GM23248 (cell line): ENCODE data around the gene GNAL. TPM values are rescaled to one million over a fixed set of nuclear protein-coding genes. Genes with fewer than 3 reads are reported as not detected.

Experiments
- DNase-seq: peaks from one replicate; pipeline ENCODE4 v3.0.0-alpha.2; 2015
- H2AFZ ChIP-seq: fragments of 200-600 bp; sonication (generic); 2 replicates; pipeline ENCODE4 v1.6.1; 2016; ENCODE audit warnings: antibody characterized with exemption
- H3F3A ChIP-seq: fragments of 200-600 bp; sonication (generic); 2 replicates; pipeline ENCODE4 v1.6.1; 2016; ENCODE audit warnings: mild to moderate bottlenecking, antibody characterized with exemption, mixed run types; ENCODE audit not compliant: insufficient read depth
- H3K27ac ChIP-seq: fragments of 200-600 bp; sonication (generic); 2 replicates; pipeline ENCODE4 v1.5.1; 2016; ENCODE audit warnings: mild to moderate bottlenecking
- H3K27me3 ChIP-seq: fragments of 200-600 bp; sonication (generic); replicated peaks from 2 replicates; pipeline ENCODE4 v1.6.1; 2016; ENCODE audit warnings: mild to moderate bottlenecking; ENCODE audit not compliant: insufficient read depth
- H3K36me3 ChIP-seq: fragments of 200-600 bp; sonication (generic); 2 replicates; pipeline ENCODE4 v1.6.1; 2016; ENCODE audit warnings: low read depth, mild to moderate bottlenecking
- H3K4me1 ChIP-seq: fragments of 200-600 bp; sonication (generic); 2 replicates; pipeline ENCODE4 v1.6.1; 2016; ENCODE audit warnings: mild to moderate bottlenecking; ENCODE audit not compliant: insufficient read depth
- H3K4me2 ChIP-seq: fragments of 200-600 bp; sonication (generic); one replicate; pipeline ENCODE4 v1.6.1; 2016; ENCODE audit warnings: mild to moderate bottlenecking; ENCODE audit not compliant: unreplicated experiment
- H3K4me3 ChIP-seq: fragments of 200-600 bp; sonication (generic); 2 replicates; pipeline ENCODE4 v1.5.1; 2016; ENCODE audit warnings: mild to moderate bottlenecking
- H3K79me2 ChIP-seq: fragments of 200-600 bp; sonication (generic); 2 replicates; pipeline ENCODE4 v1.6.1; 2016; ENCODE audit warnings: mild to moderate bottlenecking; ENCODE audit not compliant: insufficient read depth
- H3K9ac ChIP-seq: fragments of 200-600 bp; sonication (generic); 2 replicates; pipeline ENCODE4 v1.6.1; 2016; ENCODE audit warnings: mild to moderate bottlenecking
- H3K9me2 ChIP-seq: fragments of 200-600 bp; sonication (generic); 2 replicates; pipeline ENCODE4 v1.6.1; 2016; ENCODE audit warnings: mixed run types, mild to moderate bottlenecking, moderate library complexity; ENCODE audit not compliant: insufficient read depth
- H3K9me3 ChIP-seq: fragments of 200-600 bp; sonication (generic); one replicate; pipeline ENCODE4 v1.6.1; 2017; ENCODE audit warnings: low read depth
- H4K20me1 ChIP-seq: fragments of 200-600 bp; sonication (generic); 2 replicates; pipeline ENCODE4 v1.6.0; 2016; ENCODE audit not compliant: insufficient read depth
- EZH2 ChIP-seq: fragments of 200-600 bp; sonication (generic); IDR thresholded peaks from 2 replicates; pipeline ENCODE4 v1.6.1; 2018; ENCODE audit warnings: antibody characterized with exemption, mild to moderate bottlenecking; ENCODE audit not compliant: insufficient read depth, poor library complexity, severe bottlenecking
- EZH2phosphoT487 ChIP-seq: fragments of 200-600 bp; sonication (generic); IDR thresholded peaks from 2 replicates; pipeline ENCODE4 v1.6.1; 2018; ENCODE audit warnings: antibody characterized with exemption, moderate library complexity, mild to moderate bottlenecking, low read depth; ENCODE audit not compliant: insufficient read depth
- WGBS, 2 experiments: methylation state at CpG; one replicate each; pipeline ENCODE4 v1.1.6; 2015 to 2017; ENCODE audit warnings: low lambda C conversion rate in 2 of 2, low coverage in 1 of 2; ENCODE audit errors: missing lambda C conversion rate in 2 of 2; 5-methylcytosine and 5-hydroxymethylcytosine counted together
- in situ Hi-C: fragments of 300-500 bp; cut with MboI; formaldehyde crosslinking; loops from 2 replicates; pipeline ENCODE4 v1.15.0; 2020
- polyA plus RNA-seq: library from polyadenylated mRNA; unstranded; fragments of >200 nt; fragmentation: Nextera tagmentation; extraction: Ambion mirVana; gene quantifications from 2 replicates; pipeline ENCODE4 v1.2.1, GENCODE V29; 2016
- total RNA-seq: library from RNA; depleted of rRNA; stranded (reverse); fragments of >200 nt; shearing (Covaris generic); gene quantifications from 2 replicates; pipeline ENCODE4 v1.2.3, GENCODE V29; 2014

The GNAL gene
- total and polyA plus RNA-seq, 2 experiments from 2014 or later: 0.19 to 3.0 TPM

GRCh38 chr18:11674119-11674518 lies 14.9 kb upstream of the GNAL start:
- TF ChIP-seq EZH2phosphoT487: no peak
- no peak for TF ChIP-seq EZH2
- Histone ChIP-seq H3K36me3 (no peaks in the 10 kb centered on the region), H3K4me1 (no peaks in the 10 kb centered on the region), H3K4me2 (no peak overlapping the region), H3K9ac (no peak overlapping the region), H3K9me2 (no peaks in the 10 kb centered on the region), H4K20me1 (no peaks in the 10 kb centered on the region), H3K79me2 (no peaks in the 10 kb centered on the region), H3K4me3 (no peak overlapping the region), H3K9me3 (no peaks in the 10 kb centered on the region), H2AFZ (no peak overlapping the region), H3K27me3 (no peaks in the 10 kb centered on the region; the same call in 1 of the 2 replicates), H3K27ac (no peak overlapping the region), H3F3A (no peaks in the 10 kb centered on the region)
- in situ Hi-C loops: no loop called here
- 45 to 67% methylated on average over 3 of the region's 3 CpGs for WGBS, 2 experiments
- no peak for DNase-seq

- H3K27me3 ChIP-seq: peaks cover 7% of the 10 kb centered on the region
- no peak overlapping the region for H3K4me2 ChIP-seq
- no peaks in the 10 kb centered on the region for H3K9me3 ChIP-seq
- in situ Hi-C loops: no loop called here
- TF ChIP-seq EZH2: no peak
- no peak for TF ChIP-seq EZH2phosphoT487
- no peak overlapping the region for H3K9ac ChIP-seq
- H3K4me1 ChIP-seq: no peaks in the 10 kb centered on the region
- H2AFZ ChIP-seq: no peak overlapping the region
- no peak overlapping the region for H3K4me3 ChIP-seq
- no peaks in the 10 kb centered on the region for H3F3A ChIP-seq
- H3K36me3 ChIP-seq: no peaks in the 10 kb centered on the region
- H3K27ac ChIP-seq: no peak overlapping the region
- DNase-seq: no peak
- no peaks in the 10 kb centered on the region for H3K79me2 ChIP-seq
- no peaks in the 10 kb centered on the region for H3K9me2 ChIP-seq
- 69 to 72% methylated on average over 10 of the region's 10 CpGs for WGBS, 2 experiments
- H4K20me1 ChIP-seq: no peaks in the 10 kb centered on the region
Observed at GRCh38 chr18:11676386-11676785, 12.7 kb upstream of the GNAL start.

- Histone ChIP-seq H2AFZ (no peak overlapping the region), H3K27ac (no peak overlapping the region), H3K79me2 (no peaks in the 10 kb centered on the region), H4K20me1 (no peaks in the 10 kb centered on the region), H3K9me3 (no peaks in the 10 kb centered on the region), H3K4me3 (no peak overlapping the region), H3K9ac (no peak overlapping the region), H3K27me3 (peaks cover 7% of the 10 kb centered on the region), H3K9me2 (no peaks in the 10 kb centered on the region), H3K4me1 (no peaks in the 10 kb centered on the region), H3K4me2 (no peak overlapping the region), H3K36me3 (no peaks in the 10 kb centered on the region), H3F3A (no peaks in the 10 kb centered on the region)
- peak; percentile 17 for DNase-seq
- TF ChIP-seq EZH2phosphoT487 (no peak), EZH2 (no peak)
- WGBS, 2 experiments: 35 to 38% methylated on average over 6 of the region's 6 CpGs
- in situ Hi-C loops: no loop called here
Observed at GRCh38 chr18:11676867-11677266, 12.2 kb upstream of the GNAL start.

GRCh38 chr18:11678211-11678610 lies 10.9 kb upstream of the GNAL start:
- in situ Hi-C loops: no loop called here
- H3K4me1 ChIP-seq: no peaks in the 10 kb centered on the region
- H3K9me2 ChIP-seq: no peaks in the 10 kb centered on the region
- no peaks in the 10 kb centered on the region for H4K20me1 ChIP-seq
- H3K9ac ChIP-seq: no peak overlapping the region
- H3K4me3 ChIP-seq: no peak overlapping the region
- no peaks in the 10 kb centered on the region for H3F3A ChIP-seq
- H2AFZ ChIP-seq: no peak overlapping the region
- peaks cover 15% of the 10 kb centered on the region for H3K27me3 ChIP-seq
- H3K36me3 ChIP-seq: no peaks in the 10 kb centered on the region
- TF ChIP-seq EZH2phosphoT487: no peak
- TF ChIP-seq EZH2: no peak
- no peak for DNase-seq
- no peaks in the 10 kb centered on the region for H3K9me3 ChIP-seq
- 45 to 62% methylated on average over 3 of the region's 3 CpGs for WGBS, 2 experiments
- no peak overlapping the region for H3K27ac ChIP-seq
- no peaks in the 10 kb centered on the region for H3K79me2 ChIP-seq
- H3K4me2 ChIP-seq: no peak overlapping the region
